Glutamatergic neuron (in vitro differentiated cells): ENCODE results near the gene MLF1. TPM values are rescaled to one million over a fixed set of nuclear protein-coding genes. Genes with fewer than 3 reads are reported as not detected.
A peak's percentile ranks its signal among the peaks of the same experiment; 100 is the strongest.

Source experiments
- DNase-seq: peaks from one replicate; pipeline ENCODE4 v3.0.0; 2022
- H3K27ac Mint-ChIP-seq: one replicate; pipeline ENCODE4 v1.8.0; 2020; ENCODE audit warnings: mild to moderate bottlenecking, mixed read lengths, inconsistent platforms; ENCODE audit not compliant: unreplicated experiment
- H3K27me3 Mint-ChIP-seq: one replicate; pipeline ENCODE4 v1.8.0; 2020; ENCODE audit warnings: mild to moderate bottlenecking, moderate library complexity, mixed read lengths, inconsistent platforms; ENCODE audit not compliant: unreplicated experiment
- H3K36me3 Mint-ChIP-seq: one replicate; pipeline ENCODE4 v1.8.0; 2020; ENCODE audit warnings: mild to moderate bottlenecking, mixed read lengths, inconsistent platforms; ENCODE audit not compliant: unreplicated experiment
- H3K4me1 Mint-ChIP-seq: one replicate; pipeline ENCODE4 v1.8.0; 2020; ENCODE audit warnings: mild to moderate bottlenecking, low read depth, mixed read lengths, inconsistent platforms; ENCODE audit not compliant: unreplicated experiment
- H3K4me3 Mint-ChIP-seq: one replicate; pipeline ENCODE4 v1.8.0; 2020; ENCODE audit warnings: mild to moderate bottlenecking, mixed read lengths, inconsistent platforms; ENCODE audit not compliant: unreplicated experiment
- H3K9me3 Mint-ChIP-seq: one replicate; pipeline ENCODE4 v1.8.0; 2020; ENCODE audit warnings: mild to moderate bottlenecking, moderate library complexity, mixed read lengths, inconsistent platforms; ENCODE audit not compliant: unreplicated experiment
- long read RNA-seq: library from polyadenylated mRNA; unstranded; transcript quantifications from one replicate; pipeline ENCODE4 v2.0.0, GENCODE V29; 2020; ENCODE audit not compliant: unreplicated experiment
- total RNA-seq: library from RNA; stranded (reverse); fragmentation: NEBNext Ultra II Directional; extraction: Animal tissue kit (Norgen Biotek cat#: 25700); gene quantifications from one replicate; pipeline ENCODE4 v1.2.1, GENCODE V29; 2021; ENCODE audit not compliant: unreplicated experiment
- TF ChIP-seq, protein P1 (sequence below): fragments of 200-600 bp; sonication (generic); IDR thresholded peaks from one replicate; pipeline ENCODE4 v1.5.0; 2021; ENCODE audit not compliant: partially characterized antibody, unreplicated experiment

MLF1 gene, protein sequence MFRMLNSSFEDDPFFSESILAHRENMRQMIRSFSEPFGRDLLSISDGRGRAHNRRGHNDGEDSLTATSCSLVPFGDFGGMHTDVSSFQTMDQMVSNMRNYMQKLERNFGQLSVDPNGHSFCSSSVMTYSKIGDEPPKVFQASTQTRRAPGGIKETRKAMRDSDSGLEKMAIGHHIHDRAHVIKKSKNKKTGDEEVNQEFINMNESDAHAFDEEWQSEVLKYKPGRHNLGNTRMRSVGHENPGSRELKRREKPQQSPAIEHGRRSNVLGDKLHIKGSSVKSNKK
- 16.8 TPM for total RNA-seq
- long read RNA-seq, transcript MLF1-201 (7 exons, 2,203 nt), result major isoform, 15 of 22 reads
- long read RNA-seq, partial matches to known transcripts, result 0 of 22 reads
- long read RNA-seq, other reads (novel, unspliced or antisense), result 5 of 22 reads

DNA sequence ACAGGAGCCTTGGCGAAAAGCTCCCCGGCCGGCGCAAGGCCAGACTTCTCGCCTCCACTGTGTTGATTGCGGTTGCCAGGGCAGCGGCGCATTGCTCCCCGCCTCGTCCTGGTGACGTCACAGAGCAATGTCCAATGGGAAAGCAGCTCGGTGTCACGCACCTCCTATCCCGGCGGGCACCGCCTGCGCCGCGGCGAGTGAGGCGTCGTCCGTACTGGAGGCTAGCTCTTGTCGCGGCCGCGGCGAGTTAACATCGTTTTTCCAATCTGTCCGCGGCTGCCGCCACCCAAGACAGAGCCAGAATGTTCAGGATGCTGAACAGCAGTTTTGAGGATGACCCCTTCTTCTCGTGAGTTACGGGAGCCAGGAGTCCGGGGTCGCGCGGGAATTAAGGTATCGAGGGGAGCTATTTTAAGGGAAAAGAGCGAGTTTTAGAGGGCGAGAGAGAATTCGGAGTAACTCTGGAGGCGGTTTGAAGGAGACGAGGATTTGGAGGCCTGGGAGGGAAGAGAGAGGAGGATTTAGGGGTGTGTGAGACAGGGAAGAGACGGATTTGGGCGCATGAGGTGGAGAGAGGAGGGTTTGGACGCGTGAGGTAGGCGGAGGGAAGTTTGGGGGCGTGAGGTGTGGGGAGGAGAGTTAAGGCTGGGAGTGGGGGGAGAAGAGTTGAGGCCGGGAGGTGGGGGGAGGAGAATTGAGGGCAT, at the start of gene MLF1:
Gene MLF1, plus strand, starts transcription at position 196 of the 704 bp plus-strand sequence. Its CDS starts 107 bp downstream, at position 303.
- Mint-ChIP-seq H3K9me3 (peaks cover 3% of the 10 kb centered on the region), H3K27ac (peak within 1 kb of the TSS; percentile 94), H3K27me3 (peaks cover 6% of the 10 kb centered on the region), H3K4me1 (no peaks in the 10 kb centered on the region), H3K4me3 (peak within 1 kb of the TSS; percentile 99), H3K36me3 (no peaks in the 10 kb centered on the region)
- peak; percentile 99 for DNase-seq
- TF ChIP-seq, protein P1, sequence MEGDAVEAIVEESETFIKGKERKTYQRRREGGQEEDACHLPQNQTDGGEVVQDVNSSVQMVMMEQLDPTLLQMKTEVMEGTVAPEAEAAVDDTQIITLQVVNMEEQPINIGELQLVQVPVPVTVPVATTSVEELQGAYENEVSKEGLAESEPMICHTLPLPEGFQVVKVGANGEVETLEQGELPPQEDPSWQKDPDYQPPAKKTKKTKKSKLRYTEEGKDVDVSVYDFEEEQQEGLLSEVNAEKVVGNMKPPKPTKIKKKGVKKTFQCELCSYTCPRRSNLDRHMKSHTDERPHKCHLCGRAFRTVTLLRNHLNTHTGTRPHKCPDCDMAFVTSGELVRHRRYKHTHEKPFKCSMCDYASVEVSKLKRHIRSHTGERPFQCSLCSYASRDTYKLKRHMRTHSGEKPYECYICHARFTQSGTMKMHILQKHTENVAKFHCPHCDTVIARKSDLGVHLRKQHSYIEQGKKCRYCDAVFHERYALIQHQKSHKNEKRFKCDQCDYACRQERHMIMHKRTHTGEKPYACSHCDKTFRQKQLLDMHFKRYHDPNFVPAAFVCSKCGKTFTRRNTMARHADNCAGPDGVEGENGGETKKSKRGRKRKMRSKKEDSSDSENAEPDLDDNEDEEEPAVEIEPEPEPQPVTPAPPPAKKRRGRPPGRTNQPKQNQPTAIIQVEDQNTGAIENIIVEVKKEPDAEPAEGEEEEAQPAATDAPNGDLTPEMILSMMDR, result no peak

DNA sequence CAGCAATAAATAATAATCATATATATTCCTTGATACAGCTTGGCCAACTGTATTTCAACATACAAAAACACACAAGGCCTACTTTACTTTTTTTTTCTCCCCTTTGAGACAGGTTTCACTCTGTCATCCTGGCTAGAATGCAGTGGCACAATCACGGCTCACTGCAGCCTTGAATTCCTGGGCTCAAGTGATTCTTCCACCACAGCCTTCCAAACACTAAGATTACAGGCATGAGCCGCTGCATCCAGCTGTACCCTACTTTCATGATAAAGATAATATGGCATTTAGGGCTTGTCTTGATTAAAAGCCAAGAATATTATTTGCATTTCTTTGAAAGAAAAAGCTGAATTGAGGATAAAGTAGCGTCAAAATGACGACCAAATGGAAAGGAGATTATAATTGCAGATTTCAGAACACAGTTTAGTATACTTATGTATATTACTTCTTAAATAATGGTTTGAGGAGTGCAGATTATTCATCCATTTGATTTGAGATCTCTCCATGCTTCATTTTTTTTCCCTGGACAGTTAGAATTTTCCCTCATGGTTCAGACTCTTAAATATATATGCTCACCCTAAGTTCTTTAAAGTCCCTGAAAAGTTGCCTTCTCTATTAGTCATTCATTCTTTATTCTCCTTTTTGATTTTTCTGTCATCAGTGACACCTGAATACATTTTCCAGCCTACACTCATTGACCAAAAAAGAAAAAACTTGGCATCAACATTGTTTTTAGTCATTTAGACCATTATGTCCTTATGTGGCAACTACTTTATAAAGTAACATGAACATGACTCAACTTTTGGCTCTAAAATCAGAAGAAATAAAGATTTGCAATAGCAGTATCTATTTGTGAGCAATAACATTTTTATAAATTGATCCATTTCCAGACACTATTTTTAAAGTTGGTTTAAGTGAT, 48.5 kb upstream of the MLF1 start:
- no peaks in the 10 kb centered on the region for H3K36me3 Mint-ChIP-seq
- peaks cover 6% of the 10 kb centered on the region for H3K4me1 Mint-ChIP-seq
- peaks cover 2% of the 10 kb centered on the region for H3K9me3 Mint-ChIP-seq
- no peak overlapping the region for H3K4me3 Mint-ChIP-seq
- H3K27me3 Mint-ChIP-seq, result no peaks in the 10 kb centered on the region
- DNase-seq, result no peak
- no peak overlapping the region for H3K27ac Mint-ChIP-seq
- TF ChIP-seq, protein P1, result no peak

DNA sequence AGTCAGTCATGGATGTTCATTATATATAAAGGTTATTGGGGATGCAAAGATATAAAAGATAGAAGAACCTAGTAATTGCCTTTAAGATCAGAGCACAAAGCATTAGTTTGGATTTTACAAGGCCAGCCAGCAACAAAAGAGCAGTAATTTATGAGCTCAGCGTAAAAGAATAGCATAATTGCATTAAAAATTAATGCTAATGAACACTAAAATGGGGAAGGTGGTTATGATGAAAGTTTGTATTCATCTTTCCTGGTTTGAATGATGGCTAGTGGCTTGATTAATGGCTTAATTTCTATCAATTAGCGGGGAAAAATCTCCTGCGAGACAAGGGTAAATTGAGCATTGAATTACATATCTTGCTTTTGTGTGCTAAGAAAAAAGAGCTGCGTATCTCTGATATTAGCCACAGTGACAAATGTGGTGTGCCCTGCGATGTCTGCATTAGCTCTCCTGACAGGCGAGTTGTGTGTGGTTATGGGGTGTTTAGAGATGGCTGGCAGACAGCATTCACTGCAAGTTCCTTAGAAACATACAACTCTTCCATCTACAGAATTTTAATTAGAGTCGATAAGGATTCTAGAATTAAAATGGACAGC, 42.8 kb upstream of the MLF1 start:
- no peak for DNase-seq
- Mint-ChIP-seq H3K4me3 (no peak overlapping the region), H3K27ac (no peak overlapping the region), H3K4me1 (peaks cover 13% of the 10 kb centered on the region), H3K27me3 (no peaks in the 10 kb centered on the region), H3K36me3 (no peaks in the 10 kb centered on the region), H3K9me3 (no peaks in the 10 kb centered on the region)
- TF ChIP-seq, protein P1, result no peak

DNA sequence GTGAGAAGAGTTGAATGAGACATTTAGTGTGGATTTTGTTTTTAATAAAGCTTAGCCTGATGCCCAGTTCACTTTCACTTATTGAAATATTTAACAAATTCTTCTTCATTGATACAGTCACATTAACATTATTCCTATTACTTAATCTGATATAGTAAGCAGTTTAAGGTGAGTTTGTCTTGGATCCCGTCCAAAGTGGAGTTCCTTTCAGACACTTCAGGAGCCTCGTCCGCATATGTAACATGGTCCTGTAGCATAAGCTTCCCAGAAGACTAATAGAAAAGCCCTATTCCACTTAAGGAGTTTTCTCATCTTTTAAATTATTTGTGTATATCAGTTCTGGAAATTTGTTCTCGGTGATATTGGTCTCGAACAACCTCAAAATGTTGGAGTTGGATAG, 39.7 kb upstream of the MLF1 start:
- peaks cover 16% of the 10 kb centered on the region for H3K4me1 Mint-ChIP-seq
- no peaks in the 10 kb centered on the region for H3K36me3 Mint-ChIP-seq
- TF ChIP-seq, protein P1, result no peak
- no peak overlapping the region for H3K4me3 Mint-ChIP-seq
- DNase-seq, result no peak
- H3K27ac Mint-ChIP-seq, result no peak overlapping the region
- no peaks in the 10 kb centered on the region for H3K9me3 Mint-ChIP-seq
- H3K27me3 Mint-ChIP-seq, result no peaks in the 10 kb centered on the region
